NT2/D1 (cell line): Measurements from ENCODE around the gene FSTL4.

Experiments used
- SUZ12 ChIP-seq: IDR thresholded peaks from 2 replicates; pipeline ENCODE4 v1.6.1; 2011; ENCODE audit not compliant: insufficient read length, insufficient read depth; ENCODE audit errors: extremely low read depth
- YY1 ChIP-seq: IDR thresholded peaks from 2 replicates; pipeline ENCODE4 v1.6.1; 2011; ENCODE audit not compliant: insufficient read length, insufficient read depth
- ZNF274 ChIP-seq: IDR thresholded peaks from 2 replicates; pipeline ENCODE4 v1.6.1; 2011; ENCODE audit warnings: mild to moderate bottlenecking, low read depth, low read length

- TF ChIP-seq SUZ12 (no peak), YY1 (no peak), ZNF274 (no peak)
Observed at GRCh38 chr5:133402775-133403174, 209.6 kb downstream of the FSTL4 start.
